KOPT-K1 (cell line): ENCODE data around the gene HEXIM1.

Experiments used
- H3K27ac ChIP-seq: fragments of 200-600 bp; sonication (generic); 2 replicates; pipeline ENCODE4 v1.5.1; 2016; ENCODE audit warnings: antibody characterized with exemption, mild to moderate bottlenecking, low read depth, low read length; ENCODE audit not compliant: poor library complexity, severe bottlenecking
- H3K36me3 ChIP-seq: fragments of 200-600 bp; sonication (generic); 2 replicates; pipeline ENCODE4 v1.5.1; 2017; ENCODE audit warnings: antibody characterized with exemption, mild to moderate bottlenecking, low read length, moderate library complexity; ENCODE audit not compliant: insufficient read depth
- H3K9me3 ChIP-seq: fragments of 200-600 bp; sonication (generic); 2 replicates; pipeline ENCODE4 v1.5.1; 2017; ENCODE audit warnings: antibody characterized with exemption, low read length, mild to moderate bottlenecking; ENCODE audit not compliant: insufficient read depth, poor library complexity, severe bottlenecking

Gene HEXIM1

GRCh38 chr17:45145035-45145389, 3.3 kb upstream of the HEXIM1 start:
- Histone ChIP-seq H3K36me3 (no peaks in the 10 kb centered on the region), H3K9me3 (no peaks in the 10 kb centered on the region), H3K27ac (no peak overlapping the region)

- Histone ChIP-seq H3K36me3 (peaks cover 1% of the 10 kb centered on the region; the same call in 1 of the 2 replicates), H3K9me3 (no peaks in the 10 kb centered on the region), H3K27ac (peak overlapping the region; percentile 85)
These were observed 2.1 kb upstream of the HEXIM1 start for GRCh38 chr17:45146166-45146565.

GRCh38 chr17:45146592-45146889, 1.7 kb upstream of the HEXIM1 start:
- peak overlapping the region; percentile 85 for H3K27ac ChIP-seq
- H3K36me3 ChIP-seq: peaks cover 5% of the 10 kb centered on the region; the same call in 1 of the 2 replicates
- H3K9me3 ChIP-seq: no peaks in the 10 kb centered on the region

GRCh38 chr17:45146890-45147580, 1.2 kb upstream of the HEXIM1 start:
- H3K36me3 ChIP-seq: peaks cover 6% of the 10 kb centered on the region; the same call in 1 of the 2 replicates

GRCh38 chr17:45147581-45148182, 593 bp upstream of the HEXIM1 start:
- H3K9me3 ChIP-seq: no peaks in the 10 kb centered on the region
- peaks cover 6% of the 10 kb centered on the region; the same call in 1 of the 2 replicates for H3K36me3 ChIP-seq
- H3K27ac ChIP-seq: peak overlapping the region; percentile 85

More at GRCh38 chr17:45146890-45147580, 1.2 kb upstream of the HEXIM1 start:
- H3K9me3 ChIP-seq: no peaks in the 10 kb centered on the region
- peak overlapping the region; percentile 85 for H3K27ac ChIP-seq

GRCh38 chr17:45149037-45149668, 878 bp downstream of the HEXIM1 start:
- H3K36me3 ChIP-seq: peaks cover 6% of the 10 kb centered on the region; the same call in 1 of the 2 replicates
- no peaks in the 10 kb centered on the region for H3K9me3 ChIP-seq
- peak overlapping the region; percentile 67 for H3K27ac ChIP-seq

GRCh38 chr17:45149669-45150664, 1.7 kb downstream of the HEXIM1 start:
- peak overlapping the region; percentile 67 for H3K27ac ChIP-seq
- peaks cover 6% of the 10 kb centered on the region; the same call in 1 of the 2 replicates for H3K36me3 ChIP-seq
- no peaks in the 10 kb centered on the region for H3K9me3 ChIP-seq

- no peaks in the 10 kb centered on the region for H3K9me3 ChIP-seq
- H3K27ac ChIP-seq: no peak overlapping the region
- H3K36me3 ChIP-seq: peaks cover 6% of the 10 kb centered on the region; the same call in 1 of the 2 replicates
These were observed 2.9 kb downstream of the HEXIM1 start for GRCh38 chr17:45150911-45151809.

- peaks cover 11% of the 10 kb centered on the region; the same call in 1 of the 2 replicates for H3K36me3 ChIP-seq
- H3K27ac ChIP-seq: no peak overlapping the region
- no peaks in the 10 kb centered on the region for H3K9me3 ChIP-seq
These were observed 6.8 kb downstream of the HEXIM1 start for GRCh38 chr17:45155029-45155428.

- Histone ChIP-seq H3K27ac (no peak overlapping the region), H3K36me3 (peaks cover 11% of the 10 kb centered on the region; the same call in 1 of the 2 replicates), H3K9me3 (no peaks in the 10 kb centered on the region)
These were observed 7.2 kb downstream of the HEXIM1 start for GRCh38 chr17:45155483-45155882.

GRCh38 chr17:45156242-45156641, 8.0 kb downstream of the HEXIM1 start:
- peaks cover 9% of the 10 kb centered on the region; the same call in 1 of the 2 replicates for H3K36me3 ChIP-seq
- no peaks in the 10 kb centered on the region for H3K9me3 ChIP-seq
- H3K27ac ChIP-seq: no peak overlapping the region

GRCh38 chr17:45160447-45161287, 12.4 kb downstream of the HEXIM1 start:
- H3K36me3 ChIP-seq: 0 out of 2 replicates have a peak, but pooled peaks cover 5% of the 10 kb centered on the region
- peak overlapping the region; percentile 99 for H3K27ac ChIP-seq
- H3K9me3 ChIP-seq: no peaks in the 10 kb centered on the region
